Measurements from ENCODE around the gene SAMD4B. TPM values are rescaled to one million over a fixed set of nuclear protein-coding genes. Genes with fewer than 3 reads are reported as not detected.

SAMD4B gene
- total and polyA plus RNA-seq, 9 of the 15 experiments (the other 6 are each of a cell fraction or from before 2014, with no cell fraction given), result 3.4 to 90.5 (median 38.0) TPM

DNA sequence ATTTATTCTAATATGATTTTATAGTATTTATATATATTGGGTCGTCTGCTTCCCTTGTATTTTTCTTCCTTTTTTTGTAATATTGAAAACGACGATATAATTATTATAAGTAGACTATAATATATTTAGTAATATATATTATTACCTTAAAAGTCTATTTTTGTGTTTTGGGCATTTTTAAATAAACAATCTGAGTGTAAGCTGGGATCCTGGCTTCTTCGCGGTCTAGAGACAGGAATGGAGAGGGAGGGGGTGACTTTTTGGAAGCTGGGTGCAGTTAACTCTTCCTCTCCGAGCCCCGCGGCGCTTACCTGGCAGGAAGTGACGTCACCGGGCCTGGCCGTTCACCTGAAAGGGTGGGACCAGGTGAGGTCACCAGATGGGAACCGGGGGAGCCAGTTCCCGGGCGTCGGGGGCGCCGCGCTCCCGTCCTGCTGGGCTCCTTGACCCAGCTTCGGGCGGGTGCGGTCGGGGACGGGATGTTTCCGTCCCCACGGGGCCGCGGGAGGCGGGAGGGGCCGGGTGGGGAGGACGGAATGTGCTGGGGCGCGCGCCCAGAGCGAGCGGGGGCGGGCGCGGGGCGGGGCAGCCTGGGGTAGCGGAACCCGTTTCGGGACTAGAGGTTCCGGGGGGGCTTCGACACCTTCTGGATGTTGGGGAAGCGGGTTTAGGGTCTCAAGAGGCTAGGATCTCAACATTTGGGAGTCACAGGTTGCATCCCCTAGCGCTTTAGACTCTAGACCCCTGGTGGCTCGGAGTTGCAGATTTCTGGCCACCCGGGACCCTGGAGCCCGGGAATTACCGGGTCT, 67.2 kb downstream of the SAMD4B start (continued):
- TF ChIP-seq, protein P1, sequence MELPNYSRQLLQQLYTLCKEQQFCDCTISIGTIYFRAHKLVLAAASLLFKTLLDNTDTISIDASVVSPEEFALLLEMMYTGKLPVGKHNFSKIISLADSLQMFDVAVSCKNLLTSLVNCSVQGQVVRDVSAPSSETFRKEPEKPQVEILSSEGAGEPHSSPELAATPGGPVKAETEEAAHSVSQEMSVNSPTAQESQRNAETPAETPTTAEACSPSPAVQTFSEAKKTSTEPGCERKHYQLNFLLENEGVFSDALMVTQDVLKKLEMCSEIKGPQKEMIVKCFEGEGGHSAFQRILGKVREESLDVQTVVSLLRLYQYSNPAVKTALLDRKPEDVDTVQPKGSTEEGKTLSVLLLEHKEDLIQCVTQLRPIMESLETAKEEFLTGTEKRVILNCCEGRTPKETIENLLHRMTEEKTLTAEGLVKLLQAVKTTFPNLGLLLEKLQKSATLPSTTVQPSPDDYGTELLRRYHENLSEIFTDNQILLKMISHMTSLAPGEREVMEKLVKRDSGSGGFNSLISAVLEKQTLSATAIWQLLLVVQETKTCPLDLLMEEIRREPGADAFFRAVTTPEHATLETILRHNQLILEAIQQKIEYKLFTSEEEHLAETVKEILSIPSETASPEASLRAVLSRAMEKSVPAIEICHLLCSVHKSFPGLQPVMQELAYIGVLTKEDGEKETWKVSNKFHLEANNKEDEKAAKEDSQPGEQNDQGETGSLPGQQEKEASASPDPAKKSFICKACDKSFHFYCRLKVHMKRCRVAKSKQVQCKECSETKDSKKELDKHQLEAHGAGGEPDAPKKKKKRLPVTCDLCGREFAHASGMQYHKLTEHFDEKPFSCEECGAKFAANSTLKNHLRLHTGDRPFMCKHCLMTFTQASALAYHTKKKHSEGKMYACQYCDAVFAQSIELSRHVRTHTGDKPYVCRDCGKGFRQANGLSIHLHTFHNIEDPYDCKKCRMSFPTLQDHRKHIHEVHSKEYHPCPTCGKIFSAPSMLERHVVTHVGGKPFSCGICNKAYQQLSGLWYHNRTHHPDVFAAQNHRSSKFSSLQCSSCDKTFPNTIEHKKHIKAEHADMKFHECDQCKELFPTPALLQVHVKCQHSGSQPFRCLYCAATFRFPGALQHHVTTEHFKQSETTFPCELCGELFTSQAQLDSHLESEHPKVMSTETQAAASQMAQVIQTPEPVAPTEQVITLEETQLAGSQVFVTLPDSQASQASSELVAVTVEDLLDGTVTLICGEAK (IDR thresholded peaks at IDR 0.05), result peak; percentile 82
- TF ChIP-seq, protein P1 (CRISPR knock-in tag; IDR thresholded peaks at IDR 0.05), result no peak
- TF ChIP-seq FOSL1 (tag; conservative IDR thresholded peaks at IDR 0.05), result peak; percentile 38; the same call in 1 of the 2 replicates
- TF ChIP-seq, protein P2, sequence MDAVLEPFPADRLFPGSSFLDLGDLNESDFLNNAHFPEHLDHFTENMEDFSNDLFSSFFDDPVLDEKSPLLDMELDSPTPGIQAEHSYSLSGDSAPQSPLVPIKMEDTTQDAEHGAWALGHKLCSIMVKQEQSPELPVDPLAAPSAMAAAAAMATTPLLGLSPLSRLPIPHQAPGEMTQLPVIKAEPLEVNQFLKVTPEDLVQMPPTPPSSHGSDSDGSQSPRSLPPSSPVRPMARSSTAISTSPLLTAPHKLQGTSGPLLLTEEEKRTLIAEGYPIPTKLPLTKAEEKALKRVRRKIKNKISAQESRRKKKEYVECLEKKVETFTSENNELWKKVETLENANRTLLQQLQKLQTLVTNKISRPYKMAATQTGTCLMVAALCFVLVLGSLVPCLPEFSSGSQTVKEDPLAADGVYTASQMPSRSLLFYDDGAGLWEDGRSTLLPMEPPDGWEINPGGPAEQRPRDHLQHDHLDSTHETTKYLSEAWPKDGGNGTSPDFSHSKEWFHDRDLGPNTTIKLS (IDR thresholded peaks at IDR 0.05; ENCODE audit: borderline replicate concordance, low read depth), result 0 out of 2 replicates have a peak, but pooled peaks have one; percentile 3
- TF ChIP-seq ZNF76 (CRISPR knock-in tag; IDR thresholded peaks at IDR 0.05; ENCODE audit: borderline replicate concordance), result no peak
- peak; percentile 92 for TF ChIP-seq JUND (IDR thresholded peaks at IDR 0.05; ENCODE audit: borderline replicate concordance, low read depth, low read length)
- peak; percentile 81; the same call in 2 of the 3 replicates for TF ChIP-seq JUND (tag; IDR thresholded peaks at IDR 0.05; ENCODE audit: borderline replicate concordance, low read depth, low read length)
- TF ChIP-seq ZNF175 (CRISPR knock-in tag; IDR thresholded peaks at IDR 0.05; ENCODE audit: low read depth), result no peak
- TF ChIP-seq SUPT5H (IDR thresholded peaks at IDR 0.05), result peak; percentile 60
- peak; percentile 56; the same call in 1 of the 2 replicates for TF ChIP-seq LCOR (CRISPR knock-in tag; IDR thresholded peaks at IDR 0.05)
- TF ChIP-seq GATAD2A (IDR thresholded peaks at IDR 0.05), result peak; percentile 60
- no peak for TF ChIP-seq ELF4 (CRISPR knock-in tag; IDR thresholded peaks at IDR 0.05)
- TF ChIP-seq ZNF3 (CRISPR knock-in tag; IDR thresholded peaks at IDR 0.05), result no peak
- TF ChIP-seq SAFB2 (IDR thresholded peaks at IDR 0.05; ENCODE audit: borderline replicate concordance, low read depth, low read length, severe bottlenecking), result no peak
- TF ChIP-seq ZKSCAN8 (CRISPR knock-in tag; IDR thresholded peaks at IDR 0.05), result 0 out of 2 replicates have a peak, but pooled peaks have one; percentile 36
- TF ChIP-seq ATF7 (IDR thresholded peaks at IDR 0.05), result peak; percentile 97
- TF ChIP-seq ZNF436 (CRISPR knock-in tag; IDR thresholded peaks at IDR 0.05), result no peak
- TF ChIP-seq RBM22 (IDR thresholded peaks at IDR 0.05; ENCODE audit: low read depth, low read length, poor library complexity, severe bottlenecking), result no peak
- TF ChIP-seq RUNX1 (IDR thresholded peaks at IDR 0.05; ENCODE audit: low read depth), result no peak

Measured in K562 (cell line).